K562 treated with DMSO at 1 percent for 24 hours (cell line): Measurements from ENCODE around the gene SNRPD2. TPM values are rescaled to one million over a fixed set of nuclear protein-coding genes. Genes with fewer than 3 reads are reported as not detected.

Experiments used
- total RNA-seq: library from RNA; unstranded; fragments of 300-600 nt; gene quantifications from 2 replicates; pipeline ENCODE4 v1.2.3, GENCODE V29; 2022; ENCODE audit warnings: low read depth; ENCODE audit not compliant: insufficient read depth

Gene SNRPD2
- 780 and 822 TPM in 2 replicates for total RNA-seq

DNA sequence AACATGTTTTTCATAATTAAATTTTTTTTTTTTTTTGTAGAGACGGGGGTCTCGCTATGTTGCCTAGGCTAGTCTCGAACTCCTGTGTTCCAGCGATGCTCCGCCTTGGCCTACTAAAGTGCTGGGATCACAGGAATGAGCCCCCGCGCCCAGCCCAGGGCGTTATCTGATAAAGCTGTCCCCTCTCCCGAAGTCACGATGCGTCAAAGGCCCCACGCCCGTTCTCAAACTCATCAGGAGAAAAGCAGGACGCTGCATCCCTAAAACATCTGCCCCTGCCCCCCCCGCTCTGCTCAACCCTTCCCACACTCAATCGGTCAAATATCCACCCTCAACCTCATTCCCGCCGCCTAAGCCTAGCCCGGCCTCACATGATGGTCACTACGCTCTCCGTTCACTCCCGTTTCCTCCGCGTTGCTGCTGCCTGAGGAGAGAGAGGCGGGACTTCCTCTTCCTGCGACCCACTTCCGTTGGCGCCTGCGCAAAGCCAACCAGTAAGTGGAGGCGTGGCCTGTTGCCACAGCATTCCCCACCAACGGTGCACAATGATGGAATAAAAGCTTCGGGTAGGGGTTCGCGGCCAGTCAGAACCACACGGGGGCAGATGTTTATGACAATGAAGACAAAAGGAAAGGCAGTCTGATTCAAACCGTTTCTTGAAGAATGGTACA lies at the start of gene SNRPD2:
Gene SNRPD2 (minus strand): TSS at position 438 of the 671 bp plus-strand sequence. CDS start 65 bp downstream, at position 373.

DNA sequence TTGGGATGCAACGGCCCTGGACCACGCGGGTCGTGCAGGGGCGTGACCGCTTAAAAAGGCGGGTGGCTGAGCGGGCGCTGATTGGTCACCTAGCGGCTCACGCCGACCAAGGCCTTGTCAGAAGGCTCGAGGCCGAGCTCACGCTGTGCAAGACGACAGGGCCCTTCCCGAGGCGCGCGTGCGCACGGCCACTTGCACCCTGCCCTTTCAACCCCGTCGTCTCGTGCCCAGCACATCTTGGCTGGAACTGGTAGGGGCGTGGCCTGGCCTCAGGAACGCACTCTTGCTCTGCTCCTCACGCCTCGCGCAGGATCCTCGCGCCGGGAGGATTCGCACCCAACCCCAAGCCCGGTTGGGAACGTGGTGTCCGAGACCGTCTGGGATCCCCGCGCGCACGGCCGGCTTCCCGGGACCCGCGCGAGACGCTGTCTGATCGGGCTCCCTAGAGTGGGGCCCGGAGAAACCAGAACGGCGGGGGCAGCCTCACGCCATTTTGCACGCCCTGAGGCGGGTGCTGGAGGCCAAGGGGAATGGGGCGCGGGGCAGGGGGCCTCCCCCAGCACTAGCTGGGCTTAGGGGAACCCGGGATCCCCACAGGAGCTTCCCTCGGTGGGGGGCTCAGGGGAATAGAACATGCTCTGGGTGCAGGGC lies 41.5 kb upstream of the SNRPD2 start, which contains the start of gene MEIOSIN:
Gene MEIOSIN (plus strand): TSS at position 280 of the 651 bp plus-strand sequence. CDS start 1,938 bp downstream, outside the sequence.

DNA sequence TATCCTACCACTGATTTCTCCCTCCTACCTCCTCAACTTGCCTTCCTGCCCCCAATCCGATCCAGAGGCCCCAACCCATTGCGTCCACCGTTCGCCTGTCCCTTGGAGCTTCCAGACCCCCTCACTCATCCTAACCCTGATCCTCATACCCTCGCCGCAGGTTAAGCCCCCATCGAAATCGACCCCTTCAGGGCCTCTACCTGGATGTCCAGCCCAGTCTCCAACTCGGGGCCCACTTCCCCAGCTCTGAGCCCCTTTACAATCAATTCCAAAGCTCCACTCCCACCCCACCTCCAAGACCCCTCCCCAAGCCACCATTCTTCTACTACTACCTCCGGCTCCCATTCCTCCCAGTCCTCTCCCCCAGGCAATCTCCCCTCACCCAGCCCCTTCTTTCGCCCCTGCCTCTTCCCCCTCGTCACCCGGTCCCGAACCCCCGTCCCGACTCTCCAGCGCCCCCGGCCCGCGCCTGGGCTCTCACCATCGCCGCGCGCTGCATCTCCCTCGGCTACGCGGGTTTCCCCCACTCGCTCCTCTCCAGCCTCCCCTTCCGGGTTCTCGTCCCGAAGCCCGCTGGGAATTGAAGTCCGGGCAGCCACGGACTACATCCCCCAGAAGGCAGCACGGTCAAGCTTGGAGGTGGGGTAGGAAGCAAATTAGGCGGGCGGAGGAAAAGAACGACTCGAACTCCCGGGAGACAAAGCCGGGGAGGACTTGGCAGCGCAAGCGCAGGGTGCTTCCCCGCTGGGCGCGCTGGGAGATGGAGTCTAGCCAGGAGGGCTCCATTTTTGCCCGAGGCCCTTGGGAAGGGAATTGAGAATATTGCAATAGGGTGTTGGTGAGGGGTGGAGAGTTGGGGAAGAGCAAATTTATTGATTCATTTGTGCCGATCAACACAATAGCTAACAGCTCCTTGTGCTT lies 38.9 kb upstream of the SNRPD2 start, which contains the start of gene FBXO46:
Gene FBXO46 (minus strand): TSS at position 529 of the 921 bp plus-strand sequence. CDS start 17,401 bp downstream, outside the sequence.

DNA sequence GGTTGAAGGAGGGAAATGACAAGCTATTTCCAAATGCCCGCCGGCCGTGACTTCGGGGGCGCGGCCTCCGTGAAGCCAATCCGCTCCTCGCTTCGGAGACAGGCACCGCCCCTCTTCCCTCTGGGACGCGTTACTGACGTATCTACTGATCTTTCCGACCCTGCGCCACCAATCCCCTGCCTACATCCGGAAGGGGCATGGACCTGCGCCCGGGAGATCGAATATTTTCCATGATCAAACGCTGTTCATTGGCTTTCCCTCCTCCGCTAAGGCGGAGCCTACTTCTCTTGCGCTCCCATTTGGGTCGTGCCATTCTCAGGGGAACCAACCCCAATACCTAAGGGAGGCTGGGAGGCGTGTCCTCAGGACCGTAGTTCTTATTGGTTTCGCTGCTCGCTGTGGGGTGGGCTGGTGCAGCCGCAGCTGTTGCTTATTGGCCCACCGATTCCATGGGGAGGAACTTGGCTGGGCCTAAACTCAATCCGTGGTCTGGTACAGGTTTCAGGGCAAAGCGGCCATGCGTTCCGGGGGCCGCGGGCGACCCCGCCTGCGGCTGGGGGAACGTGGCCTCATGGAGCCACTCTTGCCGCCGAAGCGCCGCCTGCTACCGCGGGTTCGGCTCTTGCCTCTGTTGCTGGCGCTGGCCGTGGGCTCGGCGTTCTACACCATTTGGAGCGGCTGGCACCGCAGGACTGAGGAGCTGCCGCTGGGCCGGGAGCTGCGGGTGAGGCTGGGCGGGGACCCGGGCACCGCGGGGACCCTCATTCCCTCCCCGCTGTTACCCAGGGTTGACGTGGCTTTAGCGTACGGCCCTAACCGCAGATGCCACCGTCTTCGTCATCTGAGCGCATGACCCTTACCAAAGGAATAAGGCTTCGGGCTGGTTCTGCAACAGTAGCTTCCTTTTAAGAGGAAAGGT lies 693 bp upstream of the SNRPD2 start, which contains the start of gene QPCTL:
Gene QPCTL (plus strand): TSS at position 480 of the 919 bp plus-strand sequence. CDS start 38 bp downstream, at position 518.

GRCh38 chr19:45667620-45668341 lies 24.0 kb downstream of the SNRPD2 start, which contains the start of gene GIPR:
Gene GIPR, plus strand, starts transcription at chr19:45668221. Its CDS starts 1,300 bp downstream, at chr19:45669521.

DNA sequence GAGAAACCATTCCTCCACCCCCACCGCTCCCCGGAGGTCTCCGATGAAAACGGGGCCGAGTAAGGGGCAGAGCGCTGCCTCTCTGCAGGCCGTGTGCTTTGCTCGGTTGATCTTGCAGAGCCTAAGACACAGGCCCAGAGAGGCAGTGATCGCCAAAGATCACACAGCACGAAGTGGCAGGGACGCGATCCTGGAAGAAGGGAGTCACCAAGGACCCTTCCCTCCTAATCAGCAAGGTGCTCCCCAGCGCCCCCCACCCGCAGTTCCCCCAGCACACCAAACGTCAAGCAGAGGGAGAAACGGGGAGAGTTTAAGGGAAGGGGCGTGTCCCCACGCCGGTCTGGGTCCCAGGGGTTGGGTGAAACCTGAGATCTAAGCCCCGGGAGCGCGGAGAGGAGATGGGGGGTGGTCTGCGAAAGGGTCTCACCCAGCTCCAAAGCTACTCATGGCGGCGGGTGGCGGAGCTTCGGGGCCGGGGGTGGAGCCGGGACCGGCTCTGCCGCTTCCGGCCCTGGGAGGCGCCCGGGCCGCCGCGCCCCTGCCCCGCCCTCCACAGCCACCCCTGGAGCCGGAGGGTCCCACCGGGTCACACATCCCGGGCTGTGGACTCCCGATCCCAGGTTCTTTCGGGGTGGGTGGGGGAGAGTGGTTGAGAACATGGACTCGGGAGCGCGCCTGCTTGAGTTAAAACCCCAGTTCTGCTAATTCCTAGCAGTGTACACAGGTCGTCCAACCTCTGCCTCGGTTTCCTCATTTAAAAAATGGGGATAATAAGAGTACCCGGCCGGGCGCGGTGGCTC lies 52.6 kb downstream of the SNRPD2 start, which contains the start of gene EML2:
Gene EML2 (minus strand): TSS at position 468 of the 800 bp plus-strand sequence. CDS start 21 bp downstream, at position 447.

Other genes starting within 250 kb of the SNRPD2 start
- gene FOSB, start 224.0 kb downstream of the SNRPD2 start, total RNA-seq, result 1.3 and 1.4 TPM in 2 replicates
- 99.4 and 105 TPM in 2 replicates for gene RTN2, start 194.9 kb downstream of the SNRPD2 start, total RNA-seq
- gene PPM1N, start 193.5 kb downstream of the SNRPD2 start, total RNA-seq, result 12.0 and 14.6 TPM in 2 replicates
- gene VASP, start 184.5 kb downstream of the SNRPD2 start, total RNA-seq, result 152 and 158 TPM in 2 replicates
- gene OPA3, start 107.2 kb downstream of the SNRPD2 start, total RNA-seq, result 13.6 and 13.7 TPM in 2 replicates
- 0.08 TPM in 1 of 2 replicates, not detected in the other for gene GPR4, start 89.7 kb downstream of the SNRPD2 start, total RNA-seq
- gene EML2, start 52.6 kb downstream of the SNRPD2 start, total RNA-seq, result 68.5 and 79.4 TPM in 2 replicates
- 13.7 and 13.8 TPM in 2 replicates for gene GIPR, start 23.7 kb downstream of the SNRPD2 start, total RNA-seq
- gene QPCTL, start 713 bp upstream of the SNRPD2 start, total RNA-seq, result 23.3 and 25.2 TPM in 2 replicates
- gene FBXO46, start 38.9 kb upstream of the SNRPD2 start, total RNA-seq, result 23.2 and 27.5 TPM in 2 replicates
- gene MEIOSIN, start 41.5 kb upstream of the SNRPD2 start, total RNA-seq, result 1.7 and 2.8 TPM in 2 replicates
- gene SIX5, start 77.3 kb upstream of the SNRPD2 start, total RNA-seq, result 32.2 and 42.2 TPM in 2 replicates
- gene DMPK, start 90.5 kb upstream of the SNRPD2 start, total RNA-seq, result 66.7 and 71.9 TPM in 2 replicates
- 48.1 and 53.1 TPM in 2 replicates for gene DMWD, start 100.9 kb upstream of the SNRPD2 start, total RNA-seq
- 0.36 TPM in 1 of 2 replicates, not detected in the other for gene RSPH6A, start 123.4 kb upstream of the SNRPD2 start, total RNA-seq
- gene SYMPK, start 171.2 kb upstream of the SNRPD2 start, total RNA-seq, result 87.3 and 96.3 TPM in 2 replicates
- gene FOXA3, start 172.4 kb upstream of the SNRPD2 start, total RNA-seq, result 9.5 TPM in 2 replicates
- gene IRF2BP1, start 194.2 kb upstream of the SNRPD2 start, total RNA-seq, result 80.4 and 83.3 TPM in 2 replicates
- gene MYPOP, start 210.7 kb upstream of the SNRPD2 start, total RNA-seq, result 11.8 and 15.2 TPM in 2 replicates
- not detected in 2 replicates for gene NANOS2, start 222.8 kb upstream of the SNRPD2 start, total RNA-seq